GM18873 (cell line): Measurements from ENCODE around the gene TPST2.

Experiments
- ATAC-seq: cut with Tn5 transposase; IDR thresholded peaks from one replicate; pipeline ENCODE4 v1.9.1; 2021; ENCODE audit warnings: mild to moderate bottlenecking, moderate library complexity, moderate number of reproducible peaks; ENCODE audit not compliant: unreplicated experiment, low FRiP score

Gene TPST2

GRCh38 chr22:26479792-26480610 lies 109.9 kb downstream of the TPST2 start:
- ATAC-seq = no peak

- no peak for ATAC-seq
Observed at GRCh38 chr22:26479043-26479791, 110.7 kb downstream of the TPST2 start.

- ATAC-seq = no peak
Observed at GRCh38 chr22:26477341-26477731, 112.6 kb downstream of the TPST2 start.

GRCh38 chr22:26476705-26477340 lies 113.1 kb downstream of the TPST2 start:
- ATAC-seq = no peak

- ATAC-seq = no peak
Observed at GRCh38 chr22:26474682-26475081, 115.2 kb downstream of the TPST2 start.
